ENCODE measurements around the gene METTL26. TPM values are rescaled to one million over a fixed set of nuclear protein-coding genes. Genes with fewer than 3 reads are reported as not detected.
A peak's percentile ranks its signal among the peaks of the same experiment; 100 is the strongest.

Gene METTL26
- total RNA-seq, 1 experiment from 2014 or later, result 132 TPM

GRCh38 chr16:596736-597060, 39.4 kb downstream of the METTL26 start:
- DNase-seq (ENCODE audit: low read depth), result no peak

- no peak for DNase-seq (ENCODE audit: low read depth)
These were observed 40.0 kb downstream of the METTL26 start for GRCh38 chr16:595942-596735.

- no peak for DNase-seq (ENCODE audit: low read depth)
These were observed 41.0 kb downstream of the METTL26 start for GRCh38 chr16:595094-595528.

- DNase-seq (ENCODE audit: low read depth), result no peak
These were observed 42.3 kb downstream of the METTL26 start for GRCh38 chr16:593807-594206.

GRCh38 chr16:593406-593805, 42.7 kb downstream of the METTL26 start:
- DNase-seq (ENCODE audit: low read depth), result no peak

- no peak for DNase-seq (ENCODE audit: low read depth)
These were observed 43.4 kb downstream of the METTL26 start for GRCh38 chr16:592518-593306.

- DNase-seq (ENCODE audit: low read depth), result no peak
These were observed 44.1 kb downstream of the METTL26 start for GRCh38 chr16:591892-592517.

GRCh38 chr16:591231-591630, 44.9 kb downstream of the METTL26 start:
- DNase-seq (ENCODE audit: low read depth), result no peak

GRCh38 chr16:590815-591200, 45.3 kb downstream of the METTL26 start:
- no peak for DNase-seq (ENCODE audit: low read depth)

- peak; percentile 20 for DNase-seq (ENCODE audit: low read depth)
These were observed 45.8 kb downstream of the METTL26 start for GRCh38 chr16:590188-590814.

- DNase-seq (ENCODE audit: low read depth), result peak; percentile 95
These were observed 46.4 kb downstream of the METTL26 start, which contains the start of gene RAB40C for GRCh38 chr16:589658-590187. TSS of gene RAB40C (plus strand) at chr16:590066. CDS start at chr16:590292, 226 bp downstream.

- DNase-seq (ENCODE audit: low read depth), result peak; percentile 90
These were observed 47.0 kb downstream of the METTL26 start for GRCh38 chr16:588889-589657.

GRCh38 chr16:588639-588888, 47.5 kb downstream of the METTL26 start:
- peak; percentile 51 for DNase-seq (ENCODE audit: low read depth)

- no peak for DNase-seq (ENCODE audit: low read depth)
These were observed 49.2 kb downstream of the METTL26 start for GRCh38 chr16:586645-587590.

GRCh38 chr16:586047-586644, 50.0 kb downstream of the METTL26 start:
- peak; percentile 37 for DNase-seq (ENCODE audit: low read depth)

- DNase-seq (ENCODE audit: low read depth), result no peak
These were observed 50.8 kb downstream of the METTL26 start for GRCh38 chr16:585351-585750.
